Measurements from ENCODE around the gene FGF19. TPM values are rescaled to one million over a fixed set of nuclear protein-coding genes. Genes with fewer than 3 reads are reported as not detected.

The FGF19 gene
- total and polyA plus RNA-seq, 8 donors: 0.06 to 0.08 TPM; not detected in 6

GRCh38 chr11:69748637-69749036, 44.8 kb upstream of the FGF19 start:
- H3K36me3 ChIP-seq: no peaks in the 10 kb centered on the region
- no peak overlapping the region for H3K27ac ChIP-seq
- no peak for ATAC-seq
- no peak for TF ChIP-seq CTCF (IDR thresholded peaks at IDR 0.05)
- H3K4me3 ChIP-seq: no peak overlapping the region
- intact Hi-C loops (cut with DNase I): no loop called here
- no peak for DNase-seq
- H3K9me3 ChIP-seq: no peaks in the 10 kb centered on the region
- no peaks in the 10 kb centered on the region for H3K4me1 ChIP-seq
- H3K27me3 ChIP-seq: peaks cover 0 to 79% of the 10 kb centered on the region in 2 donors

GRCh38 chr11:69746752-69747742, 43.2 kb upstream of the FGF19 start:
- ATAC-seq: no peak
- no peak for TF ChIP-seq CTCF (IDR thresholded peaks at IDR 0.05)
- Histone ChIP-seq H3K27me3 (peaks cover 0 to 64% of the 10 kb centered on the region in 2 donors), H3K4me3 (no peak overlapping the region), H3K27ac (no peak overlapping the region), H3K9me3 (no peaks in the 10 kb centered on the region), H3K4me1 (no peaks in the 10 kb centered on the region), H3K36me3 (no peaks in the 10 kb centered on the region)
- intact Hi-C loops (cut with DNase I): no loop called here
- DNase-seq: peak in 1 of 4 donors; percentile 6

GRCh38 chr11:69746140-69746539, 42.3 kb upstream of the FGF19 start:
- H3K9me3 ChIP-seq: no peaks in the 10 kb centered on the region
- H3K4me3 ChIP-seq: no peak overlapping the region
- no peaks in the 10 kb centered on the region for H3K36me3 ChIP-seq
- no peaks in the 10 kb centered on the region for H3K4me1 ChIP-seq
- DNase-seq: no peak
- peaks cover 0 to 66% of the 10 kb centered on the region in 2 donors for H3K27me3 ChIP-seq
- ATAC-seq: no peak
- intact Hi-C loops (cut with DNase I): no loop called here
- H3K27ac ChIP-seq: no peak overlapping the region
- no peak for TF ChIP-seq CTCF (IDR thresholded peaks at IDR 0.05)

GRCh38 chr11:69745201-69745600, 41.4 kb upstream of the FGF19 start:
- Histone ChIP-seq H3K27me3 (peaks cover 0 to 60% of the 10 kb centered on the region in 2 donors), H3K9me3 (no peaks in the 10 kb centered on the region), H3K4me3 (no peak overlapping the region), H3K27ac (no peak overlapping the region), H3K4me1 (no peaks in the 10 kb centered on the region), H3K36me3 (no peaks in the 10 kb centered on the region)
- TF ChIP-seq CTCF (IDR thresholded peaks at IDR 0.05): no peak
- no peak for DNase-seq
- ATAC-seq: no peak
- intact Hi-C loops (cut with DNase I): no loop called here

GRCh38 chr11:69744435-69744834, 40.6 kb upstream of the FGF19 start:
- TF ChIP-seq CTCF (IDR thresholded peaks at IDR 0.05): no peak
- DNase-seq (peak in 1 of 4 donors; percentile 12), ATAC-seq (no peak)
- H3K36me3 ChIP-seq: no peaks in the 10 kb centered on the region
- no peak overlapping the region for H3K27ac ChIP-seq
- H3K9me3 ChIP-seq: peaks cover 0 to under 1% of the 10 kb centered on the region in 2 donors
- no peak overlapping the region for H3K4me3 ChIP-seq
- peaks cover 0 to 53% of the 10 kb centered on the region in 2 donors for H3K27me3 ChIP-seq
- no peaks in the 10 kb centered on the region for H3K4me1 ChIP-seq
- intact Hi-C loops (cut with DNase I): no loop called here

Measured in left lung (tissue), 10 donors.